HepG2 (cell line): ENCODE results near the gene HPCAL1. TPM values are rescaled to one million over a fixed set of nuclear protein-coding genes. Genes with fewer than 3 reads are reported as not detected.
A peak's percentile ranks its signal among the peaks of the same experiment; 100 is the strongest.

ENCODE experiments used
- ARNT ChIP-seq: fragments of 450-650 bp; IDR thresholded peaks from 2 replicates; pipeline ENCODE4 v1.6.1; 2017
- DNMT1 ChIP-seq: sonication (generic); formaldehyde crosslinking; IDR thresholded peaks from 2 replicates; pipeline ENCODE4 v1.5.1; 2020; ENCODE audit warnings: mild to moderate bottlenecking, missing genetic modification reagents
- HNRNPLL ChIP-seq: fragments of 200-400 bp; formaldehyde crosslinking; IDR thresholded peaks from 2 replicates; pipeline ENCODE4 v1.6.1; 2017; ENCODE audit warnings: mild to moderate bottlenecking, low read depth, low read length; ENCODE audit not compliant: poor library complexity, severe bottlenecking
- MXD3 ChIP-seq: IDR thresholded peaks from 2 replicates; pipeline ENCODE4 v1.6.1; 2016; ENCODE audit warnings: mild to moderate bottlenecking, missing biosample characterization, missing genetic modification reagents
- NAIF1 ChIP-seq: sonication (generic); formaldehyde crosslinking; IDR thresholded peaks from 2 replicates; pipeline ENCODE4 v1.5.0; 2020; ENCODE audit warnings: mild to moderate bottlenecking, missing genetic modification reagents, borderline replicate concordance
- NBN ChIP-seq: fragments of 450-650 bp; conservative IDR thresholded peaks from 2 replicates; pipeline ENCODE4 v1.6.1; 2017
- RAD51 ChIP-seq: fragments of 450-650 bp; IDR thresholded peaks from 2 replicates; pipeline ENCODE4 v1.6.1; 2016; ENCODE audit warnings: borderline replicate concordance
- SKIL ChIP-seq: sonication (generic); formaldehyde crosslinking; IDR thresholded peaks from 2 replicates; pipeline ENCODE4 v1.8.0; 2022; ENCODE audit warnings: missing genetic modification reagents, mild to moderate bottlenecking, moderate library complexity, borderline replicate concordance
- ZBTB7A ChIP-seq: sonication (generic); formaldehyde crosslinking; IDR thresholded peaks from 2 replicates; pipeline ENCODE4 v1.8.0; 2022; ENCODE audit warnings: mild to moderate bottlenecking, missing genetic modification reagents
- ZFY ChIP-seq: sonication (generic); formaldehyde crosslinking; IDR thresholded peaks from 2 replicates; pipeline ENCODE4 v1.4.0; 2020; ENCODE audit warnings: missing genetic modification reagents
- ZNF276 ChIP-seq: sonication (generic); formaldehyde crosslinking; IDR thresholded peaks from 2 replicates; pipeline ENCODE4 v1.4.0; 2020; ENCODE audit warnings: mild to moderate bottlenecking, low read depth, missing genetic modification reagents
- ZNF350 ChIP-seq: sonication (generic); formaldehyde crosslinking; IDR thresholded peaks from 2 replicates; pipeline ENCODE4 v1.4.0; 2020; ENCODE audit warnings: mild to moderate bottlenecking, low read depth, missing genetic modification reagents, borderline replicate concordance
- ZNF431 ChIP-seq: sonication (generic); formaldehyde crosslinking; IDR thresholded peaks from 2 replicates; pipeline ENCODE4 v1.9.0; 2022; ENCODE audit warnings: missing genetic modification reagents, low read depth, mild to moderate bottlenecking, borderline replicate concordance
- ZNF646 ChIP-seq: sonication (generic); formaldehyde crosslinking; IDR thresholded peaks from 2 replicates; pipeline ENCODE4 v1.9.0; 2021; ENCODE audit warnings: mild to moderate bottlenecking, missing genetic modification reagents
- ZNF713 ChIP-seq: sonication (generic); formaldehyde crosslinking; IDR thresholded peaks from 2 replicates; pipeline ENCODE4 v1.4.0; 2020; ENCODE audit warnings: mild to moderate bottlenecking, missing genetic modification reagents
- ZNF737 ChIP-seq: sonication (generic); formaldehyde crosslinking; IDR thresholded peaks from 2 replicates; pipeline ENCODE4 v1.5.0; 2020; ENCODE audit warnings: missing genetic modification reagents, mild to moderate bottlenecking, borderline replicate concordance
- ZNF768 ChIP-seq: sonication (generic); formaldehyde crosslinking; IDR thresholded peaks from 2 replicates; pipeline ENCODE4 v1.4.0; 2020; ENCODE audit warnings: missing genetic modification reagents
- polyA plus RNA-seq, 8 experiments: library from polyadenylated mRNA; depleted of rRNA in 3 of 8; stranded (reverse) in 7 of 8; unstranded in 1 of 8; fragments of >200 nt; fragmentation: Illumina TruSeq in 4 of 8; extraction: Trizol in 4 of 8; gene quantifications; 2 replicates each; pipeline versions ENCODE4 v1.2.1 to v1.2.3, GENCODE V29; 2011 to 2016; ENCODE audit warnings: low read depth in 4 of 8, missing spikeins in 1 of 8, mixed read lengths in 1 of 8; ENCODE audit not compliant: insufficient read depth in 1 of 8
- total RNA-seq, 5 experiments: library from RNA; depleted of rRNA; stranded (reverse); fragments of >200 nt; fragmentation: Illumina TruSeq; extraction: Trizol; gene quantifications; 2 replicates each; pipeline ENCODE4 v1.2.3, GENCODE V29; 2016; ENCODE audit warnings: low read depth in 1 of 5

Gene HPCAL1
- total and polyA plus RNA-seq, 2 of the 13 experiments (the other 11 are each of a cell fraction or from before 2014, with no cell fraction given): 29.5 to 29.9 TPM

GRCh38 chr2:10433264-10433946 is 130.7 kb downstream of the HPCAL1 start (continued):
- 0 out of 2 replicates have a peak, but pooled peaks have one; percentile 48 for TF ChIP-seq DNMT1
- TF ChIP-seq ZFY: peak; percentile 13; the same call in 1 of the 2 replicates
- TF ChIP-seq MXD3 (CRISPR knock-in tag): 0 out of 2 replicates have a peak, but pooled peaks have one; percentile 12
- TF ChIP-seq ZNF431: peak; percentile 70; the same call in 1 of the 2 replicates
- TF ChIP-seq ARNT: 0 out of 2 replicates have a peak, but pooled peaks have one; percentile 9
- TF ChIP-seq ZNF350 (CRISPR knock-in tag): 0 out of 2 replicates have a peak, but pooled peaks have one; percentile 17
- 0 out of 2 replicates have a peak, but pooled peaks have one; percentile 90 for TF ChIP-seq ZNF737 (CRISPR knock-in tag)
- no peak for TF ChIP-seq HNRNPLL
- peak; percentile 85; the same call in 1 of the 2 replicates for TF ChIP-seq NBN
- TF ChIP-seq ZNF768: no peak
- TF ChIP-seq ZNF646 (CRISPR knock-in tag): peak; percentile 98
- no peak for TF ChIP-seq NAIF1 (CRISPR knock-in tag)
- 0 out of 2 replicates have a peak, but pooled peaks have one; percentile 47 for TF ChIP-seq ZNF713 (CRISPR knock-in tag)
- no peak for TF ChIP-seq ZNF276
- TF ChIP-seq RAD51: peak; percentile 32
- TF ChIP-seq ZBTB7A: no peak
- 0 out of 2 replicates have a peak, but pooled peaks have one; percentile 13 for TF ChIP-seq SKIL (CRISPR knock-in tag)
